NCI-H82 treated with DMSO at 0.1 percent for 48 hours (cell line): ENCODE results near the gene NEK3.
"Not testable (repeated sequence)": the region's sequence is repeated elsewhere in the genome, so short reads cannot be mapped to it uniquely, and the experiment has no call there.

Source experiments
- DNase-seq: peaks from one replicate; lab custom pipeline; 2025; ENCODE audit not compliant: unreplicated experiment; lab: John Stamatoyannopoulos, UW

Gene NEK3

GRCh38 chr13:52170828-52171391, 11.5 kb upstream of the NEK3 start:
- not testable (repeated sequence) for DNase-seq

- DNase-seq: no peak
Measured at GRCh38 chr13:52169839-52170238, 10.4 kb upstream of the NEK3 start.

GRCh38 chr13:52165411-52165810, 6.0 kb upstream of the NEK3 start:
- DNase-seq: no peak

DNA sequence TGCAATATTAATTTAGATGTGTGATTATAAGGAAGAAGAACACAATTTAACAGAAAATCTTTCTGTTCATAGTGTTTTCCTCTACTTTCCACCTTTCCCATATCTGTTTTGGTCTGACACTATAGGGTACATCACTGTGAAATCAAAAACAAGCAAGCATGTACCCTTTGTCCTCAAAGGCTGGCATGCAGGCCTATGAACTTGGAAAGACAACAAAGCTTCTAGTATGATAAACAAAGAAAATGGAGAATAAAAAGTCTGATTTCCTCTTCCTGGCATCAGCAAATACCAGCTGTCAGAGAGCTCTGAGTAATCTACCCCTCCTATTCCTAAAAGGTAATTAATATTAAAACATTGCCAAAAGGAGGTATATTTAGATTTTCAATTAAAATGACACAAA, 5.6 kb upstream of the NEK3 start:
- no peak for DNase-seq

GRCh38 chr13:52163878-52164277, 4.5 kb upstream of the NEK3 start:
- DNase-seq: not testable (repeated sequence)

- DNase-seq: no peak
Measured at GRCh38 chr13:52162279-52163101, 3.1 kb upstream of the NEK3 start.

GRCh38 chr13:52161181-52161646, 1.8 kb upstream of the NEK3 start:
- DNase-seq: no peak

- DNase-seq: no peak
Measured at GRCh38 chr13:52160506-52160905, 1.1 kb upstream of the NEK3 start.

DNA sequence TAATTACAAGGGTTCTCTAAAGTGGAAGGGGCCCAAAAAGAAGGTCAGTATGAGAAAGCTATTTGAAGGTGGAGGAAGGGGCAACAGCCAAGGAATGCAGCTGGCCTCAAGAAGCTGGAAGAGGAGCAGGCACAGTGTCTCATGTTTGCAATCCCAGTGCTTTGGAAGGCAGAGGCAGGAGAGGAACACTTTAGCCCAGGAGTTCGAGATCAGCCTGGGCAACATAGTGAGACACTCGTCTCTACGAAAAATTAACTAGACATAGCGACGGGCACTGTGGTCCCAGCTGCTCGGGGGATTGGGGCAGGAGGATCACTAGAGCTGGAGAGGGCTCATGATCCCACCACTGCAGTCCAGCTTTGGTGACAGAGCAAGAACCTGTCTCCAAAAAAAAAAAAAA, 656 bp upstream of the NEK3 start:
- DNase-seq: no peak

DNA sequence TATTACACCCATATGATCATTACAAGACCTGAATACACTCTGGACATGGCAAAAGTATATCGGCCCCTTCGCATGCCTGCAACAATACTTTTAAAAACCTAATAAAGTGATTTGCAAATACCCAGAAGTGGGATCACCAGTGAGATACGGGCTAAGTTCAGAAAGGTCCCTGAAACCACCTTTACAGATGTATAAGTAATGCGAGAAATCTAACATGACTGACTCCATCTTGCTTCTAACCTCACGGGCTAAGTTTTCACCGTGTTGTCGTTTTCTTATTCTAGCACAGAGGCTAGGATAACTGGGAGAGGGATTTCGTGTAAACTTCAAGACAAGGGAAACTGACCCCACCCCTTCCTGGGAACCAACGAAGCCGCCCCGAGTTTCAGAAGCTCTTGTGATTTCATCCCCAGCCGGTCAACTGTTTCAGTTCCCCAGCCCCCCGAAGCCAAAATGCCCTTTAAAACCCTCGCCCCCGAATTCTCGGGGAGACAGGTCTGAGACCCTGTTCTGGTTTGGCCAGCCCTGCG, 703 bp downstream of the NEK3 start:
- no peak for DNase-seq

DNA sequence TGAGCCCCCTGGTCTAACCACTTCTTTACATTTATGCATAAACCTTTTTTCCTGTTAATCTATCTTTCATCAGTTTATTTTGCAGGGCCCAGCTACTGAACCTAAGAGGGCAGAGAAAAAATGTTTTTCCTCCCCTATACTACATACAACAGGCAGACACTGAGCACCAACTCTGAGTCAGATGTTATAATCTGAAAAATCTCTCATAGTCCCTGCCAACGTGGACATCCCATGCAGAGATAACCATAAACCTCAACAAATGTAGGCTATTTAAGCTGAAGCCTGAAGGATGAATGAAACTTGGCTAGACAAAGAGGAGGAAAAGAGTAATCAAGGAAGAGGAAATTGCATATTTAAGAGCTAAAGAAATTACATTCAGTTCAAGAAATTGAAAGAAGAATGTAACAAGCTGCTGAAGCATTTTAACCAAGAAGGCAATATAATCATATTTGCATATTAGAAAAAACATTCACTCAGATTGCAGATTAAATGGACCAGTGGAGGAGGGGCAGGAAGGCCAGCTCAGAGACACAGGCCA, 2.6 kb downstream of the NEK3 start:
- DNase-seq: no peak

DNA sequence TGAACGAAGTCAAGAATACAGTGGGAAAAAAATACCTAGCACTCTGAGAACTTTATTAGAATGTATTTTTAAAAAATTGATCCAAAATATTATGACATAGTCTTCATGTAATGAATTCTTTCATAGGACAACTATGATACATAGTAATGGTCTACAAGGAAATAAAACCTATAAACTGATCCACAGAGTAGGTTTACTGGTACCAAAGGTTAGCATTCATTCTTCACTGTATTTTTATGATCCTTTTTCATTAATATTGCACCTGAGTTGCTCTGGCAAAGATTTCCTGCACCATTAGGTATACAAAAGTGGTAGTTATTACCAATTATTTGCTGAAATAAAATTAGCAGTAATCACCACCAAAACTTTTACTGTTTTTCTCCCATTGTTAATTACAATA, 4.2 kb downstream of the NEK3 start:
- DNase-seq: no peak

GRCh38 chr13:52147225-52147624, 12.2 kb downstream of the NEK3 start:
- DNase-seq: no peak

GRCh38 chr13:52141299-52141698, 18.1 kb downstream of the NEK3 start:
- DNase-seq: no peak

GRCh38 chr13:52137489-52137888, 21.9 kb downstream of the NEK3 start:
- DNase-seq: no peak

- DNase-seq: no peak
Measured at GRCh38 chr13:52136763-52137162, 22.6 kb downstream of the NEK3 start.

- DNase-seq: no peak
Measured at GRCh38 chr13:52130641-52131040, 28.8 kb downstream of the NEK3 start.

DNA sequence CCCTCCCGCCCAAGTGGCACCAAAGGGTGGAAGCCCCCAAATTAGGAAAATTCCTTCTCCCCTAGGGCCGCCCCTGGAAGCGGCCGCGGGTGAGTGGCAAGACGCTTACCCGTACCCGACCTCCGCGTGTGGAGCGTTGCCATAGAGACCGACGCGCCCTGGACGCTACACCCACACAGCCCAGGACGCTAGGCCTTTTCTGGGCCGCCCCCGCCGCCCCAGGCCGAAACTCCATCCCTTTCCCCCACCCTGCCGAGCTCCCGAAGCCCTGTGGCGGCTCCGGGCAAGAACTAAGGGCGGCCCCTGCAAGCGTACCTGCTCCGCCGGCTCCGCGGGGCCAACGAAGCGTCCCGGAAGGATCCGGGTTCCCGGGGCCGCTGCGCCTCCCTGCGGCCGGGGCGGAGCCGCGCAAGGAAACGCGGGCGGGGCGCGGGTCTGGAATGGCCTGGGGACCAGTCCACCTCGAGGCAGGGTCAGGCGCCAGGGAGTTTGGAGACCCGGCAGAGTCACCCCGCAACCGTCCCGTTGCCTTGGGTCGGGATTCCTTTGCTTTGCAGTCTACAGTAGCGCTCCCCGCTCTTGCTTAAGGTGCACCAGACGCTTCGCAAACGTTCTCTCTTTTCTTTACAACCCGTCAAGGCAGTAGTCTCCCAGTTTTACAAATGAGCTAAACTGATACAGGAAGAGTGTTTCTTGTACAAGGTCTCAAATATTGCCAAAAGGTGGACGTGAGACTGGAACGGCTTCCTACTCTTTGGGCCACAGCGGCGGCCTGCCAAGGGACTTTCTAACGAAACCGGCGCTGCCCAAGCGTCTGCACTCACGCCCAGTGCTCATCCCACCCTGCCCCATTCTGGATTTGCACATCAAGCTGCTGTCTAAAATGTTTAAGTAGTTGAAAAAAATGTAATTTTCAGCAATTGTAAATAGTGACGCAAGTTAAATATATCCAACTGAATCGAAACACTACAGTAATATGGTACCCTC, 30.4 kb downstream of the NEK3 start, which contains the start of gene NEK5:
TSS of gene NEK5 (minus strand) at position 360 of the 987 bp plus-strand sequence. CDS start 1,591 bp downstream, outside the sequence.
- DNase-seq: no peak

DNA sequence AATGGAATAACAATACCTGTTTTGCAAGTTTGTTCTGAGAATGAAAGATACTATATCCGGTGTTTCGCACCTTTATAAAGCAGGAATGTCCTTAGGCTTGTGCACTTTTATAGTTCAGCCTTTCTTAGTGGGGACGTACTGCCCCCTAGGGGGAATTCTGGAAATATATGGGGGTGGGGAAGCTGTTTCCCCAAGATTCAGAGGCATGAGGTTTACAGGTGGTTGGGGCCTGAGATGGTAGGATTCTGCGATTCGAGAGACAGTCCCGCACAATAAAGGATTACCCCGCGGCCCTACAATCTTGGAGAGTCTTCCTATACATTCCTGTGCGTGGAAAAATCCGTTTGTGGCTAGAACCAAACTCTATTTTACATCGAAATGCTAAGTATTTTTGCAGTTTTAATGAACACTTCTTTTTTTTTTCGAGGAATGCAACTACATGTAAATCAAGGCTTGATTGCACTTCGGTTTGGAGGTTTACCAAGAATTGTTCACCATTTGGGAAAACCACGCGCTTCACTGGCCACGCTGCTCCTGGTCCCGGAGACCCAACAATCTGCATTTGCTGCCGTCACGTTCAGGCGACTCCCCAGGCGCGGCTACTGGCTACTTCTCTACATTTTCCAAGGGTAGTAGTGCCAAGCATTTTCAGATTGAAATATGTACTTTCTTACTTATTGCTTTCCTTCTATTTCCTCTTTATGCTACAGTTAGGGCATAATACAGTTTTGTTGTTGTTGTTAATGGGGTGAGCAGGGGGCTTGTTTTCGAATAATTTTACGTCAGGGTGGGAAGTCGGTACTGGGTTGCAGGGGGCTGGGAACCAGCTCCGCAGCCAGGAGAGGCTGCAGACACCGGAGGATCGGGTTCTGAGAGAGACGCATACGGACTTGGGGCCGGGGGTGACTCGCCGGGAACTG, 31.4 kb downstream of the NEK3 start:
- DNase-seq: peak; percentile 63

DNA sequence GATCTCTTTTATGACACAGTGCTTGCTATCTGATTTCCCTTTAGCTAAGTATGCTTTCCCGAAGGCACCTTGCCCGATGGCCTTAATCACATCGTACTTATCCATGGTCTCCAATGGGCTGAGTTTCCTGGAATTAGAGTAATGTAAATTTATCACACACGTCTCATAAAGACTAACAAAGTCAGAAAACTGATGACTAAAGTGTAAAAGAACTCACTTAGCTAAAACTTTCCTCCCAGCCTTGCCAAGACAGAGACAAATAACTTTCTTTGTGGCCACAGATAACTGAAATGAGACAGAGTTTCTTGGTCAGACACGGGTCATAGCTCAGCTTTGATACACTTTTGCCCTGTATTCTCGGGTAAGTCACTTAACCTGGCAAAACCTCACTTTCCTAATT, 32.0 kb downstream of the NEK3 start:
- DNase-seq: no peak
